ENCODE measurements around the gene TAS2R31. TPM values are rescaled to one million over a fixed set of nuclear protein-coding genes. Genes with fewer than 3 reads are reported as not detected.
"Not testable (repeated sequence)": the region's sequence is repeated elsewhere in the genome, so short reads cannot be mapped to it uniquely, and the experiment has no call there.

Gene TAS2R31
- total and polyA plus RNA-seq, 2 donors (not counting 1 experiment from before 2014, with no cell fraction given): 0.73 to 3.6 TPM

GRCh38 chr12:11067514-11067913 is 36.3 kb upstream of the TAS2R31 start:
- Histone ChIP-seq H3K4me1 (ENCODE audit: control insufficient read depth, extremely low read depth, insufficient read depth, low read length) (no peaks in the 10 kb centered on the region), H3K4me3 (replicated peaks in 1 of 4; ENCODE audit: control extremely low read depth in 1 of 4, insufficient read depth in 1 of 4, low read depth in 3 of 4, low read length in 4 of 4) (no peak overlapping the region), H3K4me2 (ENCODE audit: extremely low read depth, insufficient read depth, low read length) (no peak overlapping the region), H3K27ac (ENCODE audit: insufficient read depth, low read length) (no peak overlapping the region), H2AFZ (ENCODE audit: low read length) (no peak overlapping the region), H3K9ac (ENCODE audit: insufficient read depth, low read length) (no peak overlapping the region), H4K20me1 (ENCODE audit: control insufficient read depth, extremely low read depth, insufficient read depth, low read length) (no peaks in the 10 kb centered on the region), H3K79me2 (ENCODE audit: control insufficient read depth, insufficient read depth, low read length) (no peaks in the 10 kb centered on the region), H3K36me3 (ENCODE audit: control insufficient read depth, insufficient read depth, low read length) (no peaks in the 10 kb centered on the region), H3K27me3 (ENCODE audit: control insufficient read depth, insufficient read depth, low read length) (no peaks in the 10 kb centered on the region), H3K9me3 (ENCODE audit: control insufficient read depth, insufficient read depth, low read depth, low read length) (no peaks in the 10 kb centered on the region)
- peak; percentile 15 to 57 for DNase-seq (ENCODE audit: low read depth in 2 of 2)
- TF ChIP-seq CTCF (conservative IDR thresholded peaks at IDR 0.05 in 1 of 2, IDR thresholded peaks at IDR 0.05 in 1 of 2; ENCODE audit: low read depth in 1 of 2, low read length in 2 of 2): no peak
- no peak for TF ChIP-seq EZH2 (IDR thresholded peaks at IDR 0.05; ENCODE audit: low read length, missing control alignments)

GRCh38 chr12:11062194-11062593 is 31.0 kb upstream of the TAS2R31 start, which contains the start of gene TAS2R46:
Gene TAS2R46 (minus strand): TSS chr12:11062294. CDS start chr12:11062294, 0 bp downstream.
- H2AFZ ChIP-seq (ENCODE audit: low read length); DNase-seq (ENCODE audit: low read depth in 2 of 2); H3K36me3 ChIP-seq (ENCODE audit: control insufficient read depth, insufficient read depth, low read length); H3K4me2 ChIP-seq (ENCODE audit: extremely low read depth, insufficient read depth, low read length); H3K27ac ChIP-seq (ENCODE audit: insufficient read depth, low read length); H3K9me3 ChIP-seq (ENCODE audit: control insufficient read depth, insufficient read depth, low read depth, low read length); H3K4me1 ChIP-seq (ENCODE audit: control insufficient read depth, extremely low read depth, insufficient read depth, low read length); H3K79me2 ChIP-seq (ENCODE audit: control insufficient read depth, insufficient read depth, low read length); H4K20me1 ChIP-seq (ENCODE audit: control insufficient read depth, extremely low read depth, insufficient read depth, low read length); H3K27me3 ChIP-seq (ENCODE audit: control insufficient read depth, insufficient read depth, low read length); H3K9ac ChIP-seq (ENCODE audit: insufficient read depth, low read length); H3K4me3 ChIP-seq (replicated peaks in 1 of 4; ENCODE audit: control extremely low read depth in 1 of 4, insufficient read depth in 1 of 4, low read depth in 3 of 4, low read length in 4 of 4): not testable (repeated sequence)

GRCh38 chr12:11059784-11060183 is 28.6 kb upstream of the TAS2R31 start:
- Histone ChIP-seq H3K79me2 (ENCODE audit: control insufficient read depth, insufficient read depth, low read length) (no peaks in the 10 kb centered on the region), H3K4me3 (replicated peaks in 1 of 4; ENCODE audit: control extremely low read depth in 1 of 4, insufficient read depth in 1 of 4, low read depth in 3 of 4, low read length in 4 of 4) (no peak overlapping the region), H3K9ac (ENCODE audit: insufficient read depth, low read length) (no peak overlapping the region), H3K9me3 (ENCODE audit: control insufficient read depth, insufficient read depth, low read depth, low read length) (no peaks in the 10 kb centered on the region), H3K4me1 (ENCODE audit: control insufficient read depth, extremely low read depth, insufficient read depth, low read length) (no peaks in the 10 kb centered on the region), H3K36me3 (ENCODE audit: control insufficient read depth, insufficient read depth, low read length) (no peaks in the 10 kb centered on the region), H2AFZ (ENCODE audit: low read length) (no peak overlapping the region), H4K20me1 (ENCODE audit: control insufficient read depth, extremely low read depth, insufficient read depth, low read length) (no peaks in the 10 kb centered on the region), H3K4me2 (ENCODE audit: extremely low read depth, insufficient read depth, low read length) (no peak overlapping the region), H3K27ac (ENCODE audit: insufficient read depth, low read length) (no peak overlapping the region), H3K27me3 (ENCODE audit: control insufficient read depth, insufficient read depth, low read length) (no peaks in the 10 kb centered on the region)
- no peak for TF ChIP-seq EZH2 (IDR thresholded peaks at IDR 0.05; ENCODE audit: low read length, missing control alignments)
- TF ChIP-seq CTCF (conservative IDR thresholded peaks at IDR 0.05 in 1 of 2, IDR thresholded peaks at IDR 0.05 in 1 of 2; ENCODE audit: low read depth in 1 of 2, low read length in 2 of 2): no peak
- DNase-seq (ENCODE audit: low read depth in 2 of 2): peak; percentile 4 to 13
